Measurements from ENCODE around the gene NFKB1. TPM values are rescaled to one million over a fixed set of nuclear protein-coding genes. Genes with fewer than 3 reads are reported as not detected.

The NFKB1 gene
- total RNA-seq, 6 experiments from 2014 or later, result 21.7 to 31.3 (median 27.5) TPM

DNA sequence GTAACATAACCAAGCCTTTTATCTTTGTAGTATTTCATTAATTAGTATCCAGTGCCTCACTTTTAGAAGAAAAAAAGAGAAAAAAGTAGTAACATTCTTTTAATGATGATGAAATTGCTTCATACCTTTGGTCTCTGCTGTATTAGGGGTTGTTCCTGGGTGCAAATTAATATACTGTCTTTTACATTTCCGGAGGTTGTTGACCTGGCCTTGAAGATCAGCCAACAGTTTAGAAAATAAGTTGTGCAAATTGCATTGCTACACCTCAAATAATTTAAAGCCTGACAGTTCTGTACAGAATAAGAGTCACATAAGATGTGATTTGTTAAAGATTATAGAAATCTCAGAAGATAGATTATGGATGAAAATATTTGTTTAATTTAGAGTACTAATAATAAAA lies 3.8 kb downstream of the NFKB1 start:
- Mint-ChIP-seq H3K4me1 (ENCODE audit: low read depth) (peaks cover 42% of the 10 kb centered on the region), H3K9me3 (no peaks in the 10 kb centered on the region), H3K4me3 (no peak overlapping the region), H3K36me3 (ENCODE audit: low read depth) (no peaks in the 10 kb centered on the region), H3K27ac (no peak overlapping the region), H3K27me3 (ENCODE audit: insufficient read depth) (peaks cover 1% of the 10 kb centered on the region; the same call in 1 of the 2 replicates)
- DNase-seq, result no peak
- TF ChIP-seq, protein P1, sequence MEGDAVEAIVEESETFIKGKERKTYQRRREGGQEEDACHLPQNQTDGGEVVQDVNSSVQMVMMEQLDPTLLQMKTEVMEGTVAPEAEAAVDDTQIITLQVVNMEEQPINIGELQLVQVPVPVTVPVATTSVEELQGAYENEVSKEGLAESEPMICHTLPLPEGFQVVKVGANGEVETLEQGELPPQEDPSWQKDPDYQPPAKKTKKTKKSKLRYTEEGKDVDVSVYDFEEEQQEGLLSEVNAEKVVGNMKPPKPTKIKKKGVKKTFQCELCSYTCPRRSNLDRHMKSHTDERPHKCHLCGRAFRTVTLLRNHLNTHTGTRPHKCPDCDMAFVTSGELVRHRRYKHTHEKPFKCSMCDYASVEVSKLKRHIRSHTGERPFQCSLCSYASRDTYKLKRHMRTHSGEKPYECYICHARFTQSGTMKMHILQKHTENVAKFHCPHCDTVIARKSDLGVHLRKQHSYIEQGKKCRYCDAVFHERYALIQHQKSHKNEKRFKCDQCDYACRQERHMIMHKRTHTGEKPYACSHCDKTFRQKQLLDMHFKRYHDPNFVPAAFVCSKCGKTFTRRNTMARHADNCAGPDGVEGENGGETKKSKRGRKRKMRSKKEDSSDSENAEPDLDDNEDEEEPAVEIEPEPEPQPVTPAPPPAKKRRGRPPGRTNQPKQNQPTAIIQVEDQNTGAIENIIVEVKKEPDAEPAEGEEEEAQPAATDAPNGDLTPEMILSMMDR (IDR thresholded peaks at IDR 0.05), result no peak

DNA sequence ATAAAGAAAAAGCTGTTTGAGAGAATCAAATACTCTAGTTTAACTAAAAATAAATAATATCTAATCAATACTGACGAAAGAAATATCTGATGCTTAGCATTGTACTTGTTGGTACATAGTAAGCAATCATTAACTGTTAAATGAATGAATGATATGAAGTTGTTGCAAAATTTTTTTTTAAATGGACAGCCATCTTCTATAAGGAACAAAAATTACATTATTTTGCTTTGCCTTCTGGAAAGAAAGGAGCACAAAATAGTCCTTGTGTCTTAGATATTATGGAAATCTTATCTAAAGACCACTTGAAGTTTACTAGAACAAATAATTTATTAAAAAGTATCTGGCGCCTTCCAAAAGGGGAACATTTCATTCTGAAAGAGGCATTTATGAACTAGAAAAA lies 4.5 kb downstream of the NFKB1 start:
- TF ChIP-seq, protein P1 (IDR thresholded peaks at IDR 0.05), result no peak
- H3K4me1 Mint-ChIP-seq (ENCODE audit: low read depth), result peaks cover 37% of the 10 kb centered on the region
- H3K4me3 Mint-ChIP-seq, result no peak overlapping the region
- H3K9me3 Mint-ChIP-seq, result no peaks in the 10 kb centered on the region
- no peaks in the 10 kb centered on the region for H3K27me3 Mint-ChIP-seq (ENCODE audit: insufficient read depth)
- no peak overlapping the region for H3K27ac Mint-ChIP-seq
- DNase-seq, result no peak
- H3K36me3 Mint-ChIP-seq (ENCODE audit: low read depth), result no peaks in the 10 kb centered on the region

DNA sequence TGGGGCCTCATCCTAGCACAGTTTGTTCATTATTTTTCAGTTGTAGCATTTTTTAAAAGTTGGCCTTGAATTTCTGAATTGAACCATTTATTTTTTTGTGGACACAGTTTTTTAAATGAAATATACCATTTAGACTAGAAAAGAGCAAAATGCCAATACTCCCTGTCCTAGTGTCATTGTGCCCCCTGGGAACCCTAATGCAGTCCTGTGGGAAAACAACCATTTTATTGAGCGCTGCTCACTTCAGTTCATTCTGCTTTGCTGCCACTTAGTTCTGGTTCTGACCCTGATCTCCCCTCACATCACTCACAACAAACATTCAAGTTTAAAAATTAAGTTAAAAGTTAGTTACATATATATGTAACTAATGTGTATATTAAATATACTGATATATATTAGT lies 5.4 kb downstream of the NFKB1 start:
- H3K4me1 Mint-ChIP-seq (ENCODE audit: low read depth), result peaks cover 37% of the 10 kb centered on the region
- no peaks in the 10 kb centered on the region for H3K9me3 Mint-ChIP-seq
- no peak overlapping the region for H3K27ac Mint-ChIP-seq
- no peaks in the 10 kb centered on the region for H3K36me3 Mint-ChIP-seq (ENCODE audit: low read depth)
- TF ChIP-seq, protein P1 (IDR thresholded peaks at IDR 0.05), result no peak
- H3K4me3 Mint-ChIP-seq, result no peak overlapping the region
- DNase-seq, result no peak
- H3K27me3 Mint-ChIP-seq (ENCODE audit: insufficient read depth), result no peaks in the 10 kb centered on the region

DNA sequence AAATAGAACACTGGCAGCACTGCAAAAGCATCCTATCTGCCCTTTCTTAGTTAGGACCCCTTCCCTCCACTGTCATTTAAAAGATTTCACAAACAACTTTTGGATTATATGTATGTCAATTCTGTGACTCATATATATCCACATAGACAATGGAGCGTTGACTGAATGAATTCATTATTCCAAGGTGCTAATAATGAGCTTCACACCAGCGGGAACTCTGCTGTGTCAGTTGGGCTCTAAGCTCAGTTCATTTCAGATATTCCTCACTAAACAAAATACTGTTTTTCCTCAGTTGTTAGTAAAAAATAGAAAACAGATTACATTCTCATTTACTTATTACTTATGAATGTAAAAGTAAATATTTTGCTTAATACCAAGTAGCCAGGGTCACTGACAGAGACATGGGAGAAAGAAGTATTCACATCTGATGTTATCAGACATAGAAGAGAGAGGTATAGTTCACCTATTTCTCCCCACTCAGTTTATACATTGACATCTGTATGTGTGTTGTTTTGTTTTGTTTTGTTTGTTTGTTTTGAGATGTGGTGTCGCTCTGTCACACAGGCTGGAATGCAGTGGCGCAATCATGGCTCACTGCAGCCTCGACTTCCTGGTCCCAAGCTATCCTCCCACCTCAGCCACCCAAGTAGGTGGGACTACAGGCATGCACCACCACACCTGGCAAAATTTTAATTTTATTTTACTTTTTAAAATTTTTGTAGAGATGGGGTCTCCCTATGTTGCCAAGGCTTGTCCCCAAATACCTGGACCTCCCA lies 10.9 kb downstream of the NFKB1 start:
- peaks cover 8% of the 10 kb centered on the region for H3K4me1 Mint-ChIP-seq (ENCODE audit: low read depth)
- no peaks in the 10 kb centered on the region for H3K9me3 Mint-ChIP-seq
- H3K36me3 Mint-ChIP-seq (ENCODE audit: low read depth), result peaks cover 22% of the 10 kb centered on the region
- H3K27me3 Mint-ChIP-seq (ENCODE audit: insufficient read depth), result no peaks in the 10 kb centered on the region; the same call in 1 of the 2 replicates
- TF ChIP-seq, protein P1 (IDR thresholded peaks at IDR 0.05), result no peak
- no peak overlapping the region for H3K4me3 Mint-ChIP-seq
- DNase-seq, result no peak
- no peak overlapping the region for H3K27ac Mint-ChIP-seq

DNA sequence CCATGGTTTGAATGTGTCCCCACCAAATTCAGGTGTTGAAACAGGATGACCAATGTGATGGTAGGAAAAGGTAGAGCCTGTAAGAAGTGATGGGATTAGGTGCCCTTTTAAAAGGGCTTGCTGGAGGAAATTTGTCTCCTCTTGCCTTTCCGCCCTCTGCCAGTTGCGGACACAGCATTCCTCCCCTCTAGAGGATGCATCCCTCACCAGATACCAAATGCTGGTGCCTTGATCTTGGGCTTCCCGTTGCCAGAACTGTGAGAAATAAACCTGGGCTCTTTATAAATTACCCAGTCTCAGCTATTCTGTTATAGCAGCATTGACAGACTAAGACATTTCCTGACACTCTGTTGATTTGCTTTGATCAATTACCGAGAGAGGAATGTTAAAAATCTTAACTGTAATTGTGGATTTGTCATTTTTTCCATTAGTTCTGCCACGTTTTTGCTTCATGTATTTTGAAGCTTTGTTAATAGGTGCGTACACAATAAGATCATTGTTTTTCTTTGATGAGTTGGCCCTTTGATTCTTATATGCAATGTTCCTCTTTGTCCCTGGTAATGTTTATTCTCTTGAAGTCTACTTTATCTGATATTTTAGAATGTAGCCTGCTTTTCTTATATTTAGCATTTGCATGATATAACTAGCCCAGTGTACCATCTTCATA lies 13.3 kb downstream of the NFKB1 start:
- Mint-ChIP-seq H3K9me3 (no peaks in the 10 kb centered on the region), H3K4me1 (ENCODE audit: low read depth) (peaks cover 6% of the 10 kb centered on the region; the same call in 1 of the 2 replicates), H3K36me3 (ENCODE audit: low read depth) (peaks cover 22% of the 10 kb centered on the region), H3K27ac (no peak overlapping the region), H3K27me3 (ENCODE audit: insufficient read depth) (no peaks in the 10 kb centered on the region; the same call in 1 of the 2 replicates), H3K4me3 (no peak overlapping the region)
- TF ChIP-seq, protein P1 (IDR thresholded peaks at IDR 0.05), result no peak
- no peak for DNase-seq

Measured in HFFc6 (cell line).